HEK293 (cell line): Measurements from ENCODE around the gene TPD52L2.

Experiments
- CTCF ChIA-PET: fragments of 350-600 bp; formaldehyde crosslinking; extraction: SDS; loops from one replicate; lab custom pipeline; 2021; ENCODE audit warnings: antibody characterized with exemption; lab: Yijun Ruan, JAX
- POLR2A ChIA-PET: fragments of 300-600 bp; formaldehyde crosslinking; extraction: SDS; loops from one replicate; lab custom pipeline; 2020; ENCODE audit warnings: antibody characterized with exemption, inconsistent platforms; lab: Yijun Ruan, JAX
- H3K27ac ChIP-seq: fragments of 200-500 bp; sonication (Bioruptor generic); 2 replicates; pipeline ENCODE4 v1.5.1; 2014; ENCODE audit warnings: low read depth, low read length, control low read depth, inconsistent platforms; ENCODE audit errors: extremely low read depth
- H3K36me3 ChIP-seq, 2 experiments: fragments of 200-500 bp in 1 of 2; sonication (Bioruptor generic) in 1 of 2; 1 replicate in 1 of 2; 2 replicates in 1 of 2; pipeline ENCODE4 v1.5.1; 2014 to 2017; ENCODE audit warnings: inconsistent platforms in 2 of 2, low read length in 2 of 2; ENCODE audit not compliant: control insufficient read depth in 2 of 2, insufficient read depth in 1 of 2
- H3K4me1 ChIP-seq: fragments of 200-500 bp; sonication (Bioruptor generic); 2 replicates; pipeline ENCODE4 v1.5.1; 2014; ENCODE audit warnings: mild to moderate bottlenecking, low read length, inconsistent platforms; ENCODE audit not compliant: control insufficient read depth, insufficient read depth
- H3K4me3 ChIP-seq: 2 replicates; pipeline ENCODE4 v1.5.1; 2011; ENCODE audit warnings: low read depth, mild to moderate bottlenecking, control low read depth, low read length, moderate library complexity
- H3K9me3 ChIP-seq: fragments of 200-500 bp; sonication (Bioruptor generic); 2 replicates; pipeline ENCODE4 v1.5.1; 2014; ENCODE audit warnings: low read depth, low read length, inconsistent platforms; ENCODE audit not compliant: control insufficient read depth, insufficient read depth
- EGR2 ChIP-seq: fragments of 450-650 bp; formaldehyde crosslinking; IDR thresholded peaks from 2 replicates; pipeline ENCODE4 v1.5.1; 2016; ENCODE audit warnings: low read depth, missing biosample characterization, missing genetic modification characterization
- FEZF1 ChIP-seq: fragments of 450-650 bp; formaldehyde crosslinking; IDR thresholded peaks from 2 replicates; pipeline ENCODE4 v1.5.1; 2016; ENCODE audit warnings: missing biosample characterization, missing genetic modification characterization
- GLIS1 ChIP-seq: fragments of 450-650 bp; formaldehyde crosslinking; IDR thresholded peaks from 2 replicates; pipeline ENCODE4 v1.5.1; 2016; ENCODE audit warnings: missing biosample characterization, missing genetic modification characterization
- HOXC10 ChIP-seq: sonication (generic); formaldehyde crosslinking; IDR thresholded peaks from 2 replicates; pipeline ENCODE4 v1.8.1; 2023; ENCODE audit warnings: mild to moderate bottlenecking, missing genetic modification reagents
- KLF1 ChIP-seq: fragments of 450-650 bp; formaldehyde crosslinking; IDR thresholded peaks from 2 replicates; pipeline ENCODE4 v1.5.1; 2016; ENCODE audit warnings: missing biosample characterization, missing genetic modification characterization
- KLF7 ChIP-seq: fragments of 450-650 bp; formaldehyde crosslinking; IDR thresholded peaks from 2 replicates; pipeline ENCODE4 v1.5.1; 2016; ENCODE audit warnings: missing biosample characterization, missing genetic modification characterization, borderline replicate concordance
- MZF1 ChIP-seq: fragments of 450-650 bp; formaldehyde crosslinking; IDR thresholded peaks from 2 replicates; pipeline ENCODE4 v1.5.1; 2017; ENCODE audit warnings: missing biosample characterization, missing genetic modification characterization, borderline replicate concordance
- SP7 ChIP-seq: fragments of 450-650 bp; formaldehyde crosslinking; IDR thresholded peaks from 2 replicates; pipeline ENCODE4 v1.5.1; 2016; ENCODE audit warnings: missing biosample characterization, missing genetic modification characterization
- ZBTB10 ChIP-seq: fragments of 450-650 bp; formaldehyde crosslinking; IDR thresholded peaks from 2 replicates; pipeline ENCODE4 v1.5.1; 2016; ENCODE audit warnings: missing biosample characterization, missing genetic modification characterization
- ZBTB20 ChIP-seq: fragments of 450-650 bp; formaldehyde crosslinking; IDR thresholded peaks from 2 replicates; pipeline ENCODE4 v1.5.1; 2016; ENCODE audit warnings: missing biosample characterization, missing genetic modification characterization
- ZBTB21 ChIP-seq: fragments of 450-650 bp; formaldehyde crosslinking; IDR thresholded peaks from 2 replicates; pipeline ENCODE4 v1.5.1; 2017; ENCODE audit warnings: missing biosample characterization, missing genetic modification characterization
- ZFP41 ChIP-seq: fragments of 450-650 bp; formaldehyde crosslinking; IDR thresholded peaks from 2 replicates; pipeline ENCODE4 v1.5.1; 2016; ENCODE audit warnings: missing biosample characterization, missing genetic modification characterization, borderline replicate concordance
- ZFP69B ChIP-seq: fragments of 450-650 bp; formaldehyde crosslinking; IDR thresholded peaks from 2 replicates; pipeline ENCODE4 v1.5.1; 2016; ENCODE audit warnings: missing biosample characterization, missing genetic modification characterization
- ZNF132 ChIP-seq: fragments of 450-650 bp; formaldehyde crosslinking; IDR thresholded peaks from 2 replicates; pipeline ENCODE4 v1.5.1; 2017; ENCODE audit warnings: missing biosample characterization, missing genetic modification characterization, borderline replicate concordance
- ZNF19 ChIP-seq: fragments of 450-650 bp; formaldehyde crosslinking; IDR thresholded peaks from 2 replicates; pipeline ENCODE4; 2016; ENCODE audit warnings: missing biosample characterization, missing genetic modification characterization, low read depth
- ZNF202 ChIP-seq: fragments of 450-650 bp; formaldehyde crosslinking; IDR thresholded peaks from 2 replicates; pipeline ENCODE4 v1.5.1; 2016; ENCODE audit warnings: missing biosample characterization, missing genetic modification characterization, borderline replicate concordance
- ZNF398 ChIP-seq: fragments of 450-650 bp; formaldehyde crosslinking; IDR thresholded peaks from 2 replicates; pipeline ENCODE4 v1.5.1; 2017; ENCODE audit warnings: missing biosample characterization, missing genetic modification characterization
- ZNF423 ChIP-seq: fragments of 450-650 bp; formaldehyde crosslinking; IDR thresholded peaks from 2 replicates; pipeline ENCODE4 v1.5.1; 2016; ENCODE audit warnings: missing biosample characterization, missing genetic modification characterization
- ZNF449 ChIP-seq: fragments of 450-650 bp; formaldehyde crosslinking; IDR thresholded peaks from 2 replicates; pipeline ENCODE4 v1.5.1; 2017; ENCODE audit warnings: missing biosample characterization, mild to moderate bottlenecking, missing genetic modification characterization, moderate library complexity
- ZNF510 ChIP-seq: fragments of 450-650 bp; formaldehyde crosslinking; IDR thresholded peaks from 2 replicates; pipeline ENCODE4 v1.5.1; 2018; ENCODE audit warnings: mild to moderate bottlenecking, missing genetic modification characterization, missing biosample characterization; ENCODE audit not compliant: insufficient replicate concordance
- ZNF561 ChIP-seq: fragments of 450-650 bp; IDR thresholded peaks from 2 replicates; pipeline ENCODE4 v1.5.1; 2018; ENCODE audit warnings: missing biosample characterization, missing genetic modification characterization, borderline replicate concordance
- ZNF600 ChIP-seq: fragments of 450-650 bp; formaldehyde crosslinking; IDR thresholded peaks from 2 replicates; pipeline ENCODE4 v1.5.1; 2016; ENCODE audit warnings: missing biosample characterization, missing genetic modification characterization
- ZNF639 ChIP-seq: fragments of 450-650 bp; formaldehyde crosslinking; IDR thresholded peaks from 2 replicates; pipeline ENCODE4 v1.5.1; 2016; ENCODE audit warnings: missing biosample characterization, missing genetic modification characterization
- ZNF707 ChIP-seq: fragments of 450-650 bp; formaldehyde crosslinking; IDR thresholded peaks from 2 replicates; pipeline ENCODE4 v1.5.1; 2016; ENCODE audit warnings: missing biosample characterization, missing genetic modification characterization
- ZNF791 ChIP-seq: fragments of 450-650 bp; formaldehyde crosslinking; IDR thresholded peaks from 2 replicates; pipeline ENCODE4 v1.5.1; 2016; ENCODE audit warnings: missing biosample characterization, missing genetic modification characterization
- ZNF837 ChIP-seq: fragments of 450-650 bp; formaldehyde crosslinking; IDR thresholded peaks from 2 replicates; pipeline ENCODE4 v1.5.1; 2016; ENCODE audit warnings: missing biosample characterization, missing genetic modification characterization

The TPD52L2 gene

GRCh38 chr20:63843778-63844177 is 21.3 kb upstream of the TPD52L2 start (continued):
- TF ChIP-seq ZNF791 (tag by site-specific recombination) (no peak), ZNF19 (no peak), ZNF707 (no peak), EGR2 (tag by site-specific recombination) (peak; percentile 51; the same call in 1 of the 2 replicates), ZNF561 (no peak), ZNF639 (tag by site-specific recombination) (no peak)
- TF ChIP-seq, all 188 proteins: peak for 5

- no peaks in the 10 kb centered on the region for H3K9me3 ChIP-seq
- TF ChIP-seq KLF1 (tag by site-specific recombination) = peak; percentile 74
- no peak for TF ChIP-seq ZNF510 (tag by site-specific recombination)
- no peaks in the 10 kb centered on the region for H3K4me1 ChIP-seq
- no peaks in the 10 kb centered on the region for H3K36me3 ChIP-seq
- ChIA-PET POLR2A (no interaction called here), CTCF (no interaction called here)
- no peak overlapping the region for H3K4me3 ChIP-seq
- no peak overlapping the region for H3K27ac ChIP-seq
Observed at GRCh38 chr20:63844511-63844991, 20.5 kb upstream of the TPD52L2 start.

- Histone ChIP-seq H3K36me3 (no peaks in the 10 kb centered on the region), H3K4me1 (no peaks in the 10 kb centered on the region), H3K4me3 (peak overlapping the region; percentile 9), H3K9me3 (no peaks in the 10 kb centered on the region), H3K27ac (no peak overlapping the region)
- ChIA-PET CTCF (interaction anchor here (0.7 kb wide), 1 partner anchor 50 kb away, joined by 3 read pairs; no protein-coding TSS in a partner anchor), POLR2A (interaction anchor here (0.6 kb wide), 1 partner anchor 38 kb away, joined by 3 read pairs; no protein-coding TSS in a partner anchor)
- TF ChIP-seq EGR2 (tag by site-specific recombination) (0 out of 2 replicates have a peak, but pooled peaks have one; percentile 4), ZFP69B (tag by site-specific recombination) (peak; percentile 87), FEZF1 (tag by site-specific recombination) (0 out of 2 replicates have a peak, but pooled peaks have one; percentile 20), MZF1 (tag by site-specific recombination) (no peak), SP7 (tag by site-specific recombination) (peak; percentile 76), GLIS1 (peak; percentile 85), ZNF398 (peak; percentile 80), ZNF449 (tag by site-specific recombination) (no peak), ZNF423 (tag by site-specific recombination) (peak; percentile 10; the same call in 1 of the 2 replicates), KLF7 (no peak), ZNF132 (tag by site-specific recombination) (no peak), ZBTB20 (0 out of 2 replicates have a peak, but pooled peaks have one; percentile 18), ZBTB10 (tag by site-specific recombination) (no peak), HOXC10 (CRISPR knock-in tag) (no peak), ZNF837 (tag by site-specific recombination) (no peak), ZNF600 (tag by site-specific recombination) (peak; percentile 55), ZNF202 (tag by site-specific recombination) (no peak), ZFP41 (tag by site-specific recombination) (no peak), ZBTB21 (tag by site-specific recombination) (no peak)
Observed at GRCh38 chr20:63846128-63846771, 18.8 kb upstream of the TPD52L2 start.
